ENCODE measurements around the gene FLCN. TPM values are rescaled to one million over a fixed set of nuclear protein-coding genes. Genes with fewer than 3 reads are reported as not detected.

FLCN gene
- total and polyA plus RNA-seq, 2 donors (not counting 3 experiments of a cell fraction or from before 2014, with no cell fraction given) = 38.8 to 68.9 TPM

GRCh38 chr17:17164156-17164555 lies 72.8 kb downstream of the FLCN start:
- no peaks in the 10 kb centered on the region for H3K27me3 ChIP-seq (ENCODE audit: control insufficient read depth in 2 of 2, insufficient read depth in 2 of 2, low read length in 2 of 2)
- H3K9me1 ChIP-seq (replicated peaks; ENCODE audit: control insufficient read depth, extremely low read depth, insufficient read depth, low read length) = no peaks in the 10 kb centered on the region
- peaks cover 22 to 72% of the 10 kb centered on the region in 2 experiments for H3K36me3 ChIP-seq (ENCODE audit: control insufficient read depth in 2 of 2, extremely low read depth in 1 of 2, insufficient read depth in 2 of 2, low read length in 2 of 2)
- no peak overlapping the region for H2AFZ ChIP-seq (ENCODE audit: low read depth, low read length)
- BruUV-seq (replicated peaks) = no TSS peak
- FAIRE-seq = no peak
- no peak for DNase-seq (ENCODE audit: low read depth, low spot score)
- no peaks in the 10 kb centered on the region for H4K20me1 ChIP-seq (replicated peaks; ENCODE audit: control insufficient read depth, extremely low read depth, insufficient read depth, low read length)
- H3K27ac ChIP-seq (ENCODE audit: insufficient read depth, low read depth, low read length) = no peak overlapping the region
- no peak overlapping the region for H3K9ac ChIP-seq (replicated peaks; ENCODE audit: extremely low read depth, insufficient read depth, low read length)
- no peak overlapping the region for H3K4me2 ChIP-seq (ENCODE audit: insufficient read depth, low read length)
- no peak overlapping the region for H3K4me3 ChIP-seq (replicated peaks in 1 of 3; ENCODE audit: insufficient read depth in 1 of 3, low read depth in 1 of 3, low read length in 3 of 3)
- H3K9me3 ChIP-seq (replicated peaks; ENCODE audit: control insufficient read depth, insufficient read depth, low read length) = no peaks in the 10 kb centered on the region
- dilution Hi-C loops (cut with MboI; ENCODE audit: extremely low pct_ligation_motif_present, low sequenced_read_pairs) = no loop called here
- POLR2A ChIA-PET = no interaction called here
- intact Hi-C loops (cut with micrococcal nuclease) = no loop called here
- CTCF ChIA-PET = interaction anchor here (0.8 to 2.3 kb wide), 5 partner anchors 8 to 120 kb away, joined by 3 to 10 read pairs (median 4); no protein-coding TSS in a partner anchor
- H3K79me2 ChIP-seq (ENCODE audit: control insufficient read depth, insufficient read depth, low read length) = no peaks in the 10 kb centered on the region
- TF ChIP-seq MYC (IDR thresholded peaks at IDR 0.05; ENCODE audit: low read depth, low read length) (no peak), MAX (IDR thresholded peaks at IDR 0.05; ENCODE audit: insufficient read depth, insufficient read length) (no peak), GATA2 (IDR thresholded peaks at IDR 0.05; ENCODE audit: insufficient read depth, insufficient read length, low read depth, low read length) (no peak), CTCF (IDR thresholded peaks at IDR 0.05; ENCODE audit: extremely low read depth in 1 of 2, insufficient read depth in 1 of 2, low read depth in 1 of 2, low read length in 2 of 2) (no peak), FOS (IDR thresholded peaks at IDR 0.05; ENCODE audit: borderline replicate concordance, insufficient read depth, low read length) (no peak)
- no peaks in the 10 kb centered on the region for H3K4me1 ChIP-seq (ENCODE audit: control insufficient read depth, extremely low read depth, insufficient read depth, low read length)

Small RNA genes within 50 kb of the gene (small RNA-seq; reads per million reads assigned to genes)
- not detected for gene RNU6-767P (ENCODE audit: insufficient read depth, insufficient read length, low read depth, low replicate concordance)

Other genes with a start within 250 kb of the FLCN start
- 246 and 262 TPM in 2 replicates for gene MPRIP, start 194.7 kb downstream of the FLCN start, total RNA-seq
- 94.6 and 102 TPM in 2 replicates for gene MPRIP, start 194.7 kb downstream of the FLCN start, polyA plus RNA-seq
- 2.7 and 4.4 TPM in 2 replicates for gene PLD6, start 30.8 kb downstream of the FLCN start, total RNA-seq
- 2.9 and 3.5 TPM in 2 replicates for gene PLD6, start 30.8 kb downstream of the FLCN start, polyA plus RNA-seq
- 68.4 and 80.9 TPM in 2 replicates for gene COPS3, start 44.1 kb upstream of the FLCN start, total RNA-seq
- gene COPS3, start 44.1 kb upstream of the FLCN start, polyA plus RNA-seq = 50.5 and 54.8 TPM in 2 replicates
- 2.1 and 3.0 TPM in 2 replicates for gene NT5M, start 66.2 kb upstream of the FLCN start, total RNA-seq
- gene NT5M, start 66.2 kb upstream of the FLCN start, polyA plus RNA-seq = 0.91 and 1.8 TPM in 2 replicates
- 13.6 and 15.1 TPM in 2 replicates for gene MED9, start 239.8 kb upstream of the FLCN start, total RNA-seq
- gene MED9, start 239.8 kb upstream of the FLCN start, polyA plus RNA-seq = 16.3 and 18.2 TPM in 2 replicates